Neutrophil (primary cell): Measurements from ENCODE around the gene SLC2A6.

ENCODE experiments used
- H3K27ac ChIP-seq: fragments of 200-600 bp; sonication (generic); 2 replicates; pipeline ENCODE4 v1.5.1; 2016; ENCODE audit warnings: mild to moderate bottlenecking, moderate library complexity
- H3K27me3 ChIP-seq: fragments of 200-600 bp; sonication (generic); 2 replicates; pipeline ENCODE4 v1.6.0; 2016; ENCODE audit warnings: mild to moderate bottlenecking
- H3K36me3 ChIP-seq: fragments of 200-600 bp; sonication (generic); 2 replicates; pipeline ENCODE4 v1.5.1; 2017
- H3K4me1 ChIP-seq, 2 experiments: fragments of 200-600 bp in 1 of 2; sonication (generic) in 1 of 2; 1 replicate in 1 of 2; 2 replicates in 1 of 2; pipeline versions ENCODE4 v1.5.1 to v1.6.1; 2013 to 2016; ENCODE audit warnings: low read depth in 1 of 2, low read length in 1 of 2, mild to moderate bottlenecking in 1 of 2, moderate library complexity in 1 of 2; ENCODE audit not compliant: control insufficient read depth in 1 of 2, insufficient read depth in 1 of 2
- H3K4me3 ChIP-seq, 2 experiments: fragments of 200-600 bp in 1 of 2; sonication (generic) in 1 of 2; 1 replicate in 1 of 2; 2 replicates in 1 of 2; pipeline ENCODE4 v1.5.1; 2013 to 2016; ENCODE audit warnings: low read depth in 1 of 2, low read length in 1 of 2, mild to moderate bottlenecking in 1 of 2, moderate library complexity in 1 of 2
- H3K9me3 ChIP-seq: fragments of 200-600 bp; sonication (generic); 2 replicates; pipeline ENCODE4 v1.5.1; 2016
- CTCF ChIP-seq: fragments of 200-600 bp; sonication (generic); IDR thresholded peaks from 2 replicates; pipeline ENCODE4 v1.5.1; 2016; ENCODE audit warnings: antibody characterized with exemption

The SLC2A6 gene

GRCh38 chr9:133470988-133471387, 7.9 kb downstream of the SLC2A6 start:
- H3K36me3 ChIP-seq: no peaks in the 10 kb centered on the region

GRCh38 chr9:133470427-133470924, 8.4 kb downstream of the SLC2A6 start:
- H3K4me3 ChIP-seq: no peak overlapping the region
- TF ChIP-seq CTCF: no peak
- no peaks in the 10 kb centered on the region for H3K9me3 ChIP-seq
- H3K36me3 ChIP-seq: no peaks in the 10 kb centered on the region
- peaks cover 17% of the 10 kb centered on the region for H3K27me3 ChIP-seq
- no peaks in the 10 kb centered on the region for H3K4me1 ChIP-seq
- H3K27ac ChIP-seq: no peak overlapping the region

More at GRCh38 chr9:133470988-133471387, 7.9 kb downstream of the SLC2A6 start:
- Histone ChIP-seq H3K27ac (no peak overlapping the region), H3K4me3 (no peak overlapping the region), H3K27me3 (peaks cover 22% of the 10 kb centered on the region), H3K4me1 (no peaks in the 10 kb centered on the region), H3K9me3 (no peaks in the 10 kb centered on the region)
- TF ChIP-seq CTCF: no peak

GRCh38 chr9:133468777-133469421, 10.0 kb downstream of the SLC2A6 start:
- H3K4me3 ChIP-seq: no peak overlapping the region
- H3K27me3 ChIP-seq: peaks cover 6% of the 10 kb centered on the region
- no peaks in the 10 kb centered on the region for H3K9me3 ChIP-seq
- H3K4me1 ChIP-seq: no peaks in the 10 kb centered on the region
- H3K27ac ChIP-seq: no peak overlapping the region
- no peak for TF ChIP-seq CTCF
- no peaks in the 10 kb centered on the region for H3K36me3 ChIP-seq

- H3K36me3 ChIP-seq: no peaks in the 10 kb centered on the region
- no peaks in the 10 kb centered on the region for H3K9me3 ChIP-seq
- no peak overlapping the region for H3K27ac ChIP-seq
- H3K4me1 ChIP-seq: no peaks in the 10 kb centered on the region
- H3K27me3 ChIP-seq: peaks cover 7% of the 10 kb centered on the region
- H3K4me3 ChIP-seq: no peak overlapping the region
- TF ChIP-seq CTCF: no peak
These were observed 10.5 kb downstream of the SLC2A6 start for GRCh38 chr9:133468374-133468773.

- Histone ChIP-seq H3K27me3 (peaks cover 19% of the 10 kb centered on the region), H3K9me3 (no peaks in the 10 kb centered on the region), H3K36me3 (no peaks in the 10 kb centered on the region), H3K4me1 (no peaks in the 10 kb centered on the region), H3K27ac (no peak overlapping the region), H3K4me3 (no peak overlapping the region)
- no peak for TF ChIP-seq CTCF
These were observed 11.8 kb downstream of the SLC2A6 start for GRCh38 chr9:133467101-133467500.
